ENCODE data around the gene C6orf15.
A peak's percentile ranks its signal among the peaks of the same experiment; 100 is the strongest.

Gene C6orf15

GRCh38 chr6:31139599-31139998, 27.2 kb upstream of the C6orf15 start:
- no peak for TF ChIP-seq CTCF (IDR thresholded peaks at IDR 0.05; ENCODE audit: insufficient read depth, low read length, poor library complexity, severe bottlenecking)
- DNase-seq (ENCODE audit: extremely low read depth, insufficient read length) = no peak
- H3K4me3 ChIP-seq (replicated peaks; ENCODE audit: low read depth, low read length) = no peak overlapping the region
- H3K27me3 ChIP-seq (replicated peaks; ENCODE audit: control insufficient read depth, insufficient read depth, low read length) = no peaks in the 10 kb centered on the region
- peaks cover 5% of the 10 kb centered on the region for H3K36me3 ChIP-seq (ENCODE audit: control insufficient read depth, insufficient read depth, low read length)

GRCh38 chr6:31138982-31139381, 26.6 kb upstream of the C6orf15 start, which contains the start of gene PSORS1C2:
Gene PSORS1C2 (minus strand): TSS chr6:31139066. CDS start chr6:31139026, 40 bp downstream.
- H3K27me3 ChIP-seq (replicated peaks; ENCODE audit: control insufficient read depth, insufficient read depth, low read length) = no peaks in the 10 kb centered on the region
- no peak within 1 kb of the TSS for H3K4me3 ChIP-seq (replicated peaks; ENCODE audit: low read depth, low read length)
- no peak for TF ChIP-seq CTCF (IDR thresholded peaks at IDR 0.05; ENCODE audit: insufficient read depth, low read length, poor library complexity, severe bottlenecking)
- H3K36me3 ChIP-seq (ENCODE audit: control insufficient read depth, insufficient read depth, low read length) = peaks cover 5% of the 10 kb centered on the region
- no peak for DNase-seq (ENCODE audit: extremely low read depth, insufficient read length)

- Histone ChIP-seq H3K36me3 (ENCODE audit: control insufficient read depth, insufficient read depth, low read length) (no peaks in the 10 kb centered on the region), H3K4me3 (replicated peaks; ENCODE audit: low read depth, low read length) (no peak overlapping the region), H3K27me3 (replicated peaks; ENCODE audit: control insufficient read depth, insufficient read depth, low read length) (no peaks in the 10 kb centered on the region)
- no peak for TF ChIP-seq CTCF (IDR thresholded peaks at IDR 0.05; ENCODE audit: insufficient read depth, low read length, poor library complexity, severe bottlenecking)
- DNase-seq (ENCODE audit: extremely low read depth, insufficient read length) = no peak
Measured at GRCh38 chr6:31135710-31136109, 23.3 kb upstream of the C6orf15 start.

GRCh38 chr6:31132806-31133205, 20.4 kb upstream of the C6orf15 start:
- H3K36me3 ChIP-seq (ENCODE audit: control insufficient read depth, insufficient read depth, low read length) = no peaks in the 10 kb centered on the region

GRCh38 chr6:31131595-31131994, 19.2 kb upstream of the C6orf15 start:
- Histone ChIP-seq H3K36me3 (ENCODE audit: control insufficient read depth, insufficient read depth, low read length) (no peaks in the 10 kb centered on the region), H3K27me3 (replicated peaks; ENCODE audit: control insufficient read depth, insufficient read depth, low read length) (no peaks in the 10 kb centered on the region), H3K4me3 (replicated peaks; ENCODE audit: low read depth, low read length) (no peak overlapping the region)
- TF ChIP-seq CTCF (IDR thresholded peaks at IDR 0.05; ENCODE audit: insufficient read depth, low read length, poor library complexity, severe bottlenecking) = no peak
- peak; percentile 37 for DNase-seq (ENCODE audit: extremely low read depth, insufficient read length)

More at GRCh38 chr6:31132806-31133205, 20.4 kb upstream of the C6orf15 start:
- TF ChIP-seq CTCF (IDR thresholded peaks at IDR 0.05; ENCODE audit: insufficient read depth, low read length, poor library complexity, severe bottlenecking) = no peak
- no peak for DNase-seq (ENCODE audit: extremely low read depth, insufficient read length)
- H3K4me3 ChIP-seq (replicated peaks; ENCODE audit: low read depth, low read length) = no peak overlapping the region
- no peaks in the 10 kb centered on the region for H3K27me3 ChIP-seq (replicated peaks; ENCODE audit: control insufficient read depth, insufficient read depth, low read length)

GRCh38 chr6:31130751-31131150, 18.4 kb upstream of the C6orf15 start:
- DNase-seq (ENCODE audit: extremely low read depth, insufficient read length) = no peak
- H3K4me3 ChIP-seq (replicated peaks; ENCODE audit: low read depth, low read length) = no peak overlapping the region
- H3K36me3 ChIP-seq (ENCODE audit: control insufficient read depth, insufficient read depth, low read length) = no peaks in the 10 kb centered on the region
- TF ChIP-seq CTCF (IDR thresholded peaks at IDR 0.05; ENCODE audit: insufficient read depth, low read length, poor library complexity, severe bottlenecking) = no peak
- H3K27me3 ChIP-seq (replicated peaks; ENCODE audit: control insufficient read depth, insufficient read depth, low read length) = no peaks in the 10 kb centered on the region
